Activated CD8-positive, alpha-beta T cell treated with anti-CD3 and anti-CD28 coated beads for 36 hours (primary cell): Measurements from ENCODE around the gene ANGEL2. TPM values are rescaled to one million over a fixed set of nuclear protein-coding genes. Genes with fewer than 3 reads are reported as not detected.

Source experiments
- ATAC-seq: fragments of 200-7000 bp; cut with Tn5 transposase; one replicate; pipeline ENCODE4 v1.10.0; 2021; ENCODE audit warnings: mild to moderate bottlenecking, moderate library complexity
- CTCF ChIA-PET: fragments of 350-600 bp; sonication (Branson Sonifier 250); formaldehyde crosslinking; loops from one replicate; lab custom pipeline; 2021; ENCODE audit warnings: antibody characterized with exemption; lab: Charles Lee
- POLR2A ChIA-PET: fragments of 350-600 bp; sonication (Branson Sonifier 250); formaldehyde crosslinking; loops from one replicate; lab custom pipeline; 2021; ENCODE audit warnings: antibody characterized with exemption; lab: Charles Lee
- DNase-seq: peaks from one replicate; pipeline ENCODE4 v3.0.0-alpha.2; 2020
- H3K27ac Mint-ChIP-seq: one replicate; pipeline ENCODE4 v1.8.0; 2021; ENCODE audit warnings: mild to moderate bottlenecking, mixed read lengths
- H3K27me3 Mint-ChIP-seq: one replicate; pipeline ENCODE4 v1.8.0; 2021; ENCODE audit warnings: mixed read lengths
- H3K36me3 Mint-ChIP-seq: one replicate; pipeline ENCODE4 v1.8.0; 2021; ENCODE audit warnings: low read depth, mixed read lengths
- H3K4me1 Mint-ChIP-seq: one replicate; pipeline ENCODE4 v1.8.0; 2021; ENCODE audit warnings: low read depth, mixed read lengths
- H3K4me3 Mint-ChIP-seq: one replicate; pipeline ENCODE4 v1.8.0; 2021; ENCODE audit warnings: mild to moderate bottlenecking, moderate library complexity, mixed read lengths
- H3K9me3 Mint-ChIP-seq: one replicate; pipeline ENCODE4 v1.8.0; 2021; ENCODE audit warnings: mixed read lengths
- CTCF ChIP-seq: fragments of 200-600 bp; IDR thresholded peaks from one replicate; pipeline ENCODE4 v1.8.0; 2022; ENCODE audit warnings: antibody characterized with exemption, mild to moderate bottlenecking
- intact Hi-C: fragments of 100-400 bp; cut with micrococcal nuclease; formaldehyde crosslinking; loops from one replicate; pipeline ENCODE4 v1.10.0; 2022
- total RNA-seq, 2 experiments: library from RNA; stranded (reverse); gene quantifications; one replicate each; pipeline ENCODE4 v1.2.3, GENCODE V29; 2021

Gene ANGEL2
- total RNA-seq, 2 experiments from 2014 or later = 41.1 to 44.2 TPM

DNA sequence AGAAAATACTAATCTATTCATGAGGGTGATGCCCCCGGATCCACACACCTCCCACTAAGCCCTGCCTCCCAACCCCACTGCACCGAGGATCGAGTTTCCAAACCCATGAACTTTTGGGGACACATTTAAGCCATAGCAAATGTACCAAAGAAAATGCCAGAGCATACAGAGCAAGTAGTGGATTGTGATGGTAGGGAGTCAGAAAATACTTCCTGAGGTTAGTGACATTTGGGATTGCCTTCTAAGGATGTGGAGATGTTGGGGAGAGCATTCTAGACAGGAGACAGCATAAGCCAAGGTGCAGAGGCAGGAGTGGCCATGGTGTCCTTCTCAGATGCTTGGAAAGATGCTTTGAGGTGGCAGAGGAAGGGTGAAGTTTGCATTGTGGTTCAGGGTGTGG is 32.2 kb downstream of the ANGEL2 start:
- intact Hi-C loops = no loop called here
- Mint-ChIP-seq H3K4me3 (no peak overlapping the region), H3K36me3 (no peaks in the 10 kb centered on the region), H3K27me3 (no peaks in the 10 kb centered on the region), H3K27ac (no peak overlapping the region), H3K4me1 (peaks cover 13% of the 10 kb centered on the region), H3K9me3 (no peaks in the 10 kb centered on the region)
- ChIA-PET POLR2A (no interaction called here), CTCF (interaction anchor here (1.0 to 1.2 kb wide), 2 partner anchors 14 to 16 kb away, joined by 3 read pairs; no protein-coding TSS in a partner anchor)
- ATAC-seq (no peak), DNase-seq (no peak)
- no peak for TF ChIP-seq CTCF

DNA sequence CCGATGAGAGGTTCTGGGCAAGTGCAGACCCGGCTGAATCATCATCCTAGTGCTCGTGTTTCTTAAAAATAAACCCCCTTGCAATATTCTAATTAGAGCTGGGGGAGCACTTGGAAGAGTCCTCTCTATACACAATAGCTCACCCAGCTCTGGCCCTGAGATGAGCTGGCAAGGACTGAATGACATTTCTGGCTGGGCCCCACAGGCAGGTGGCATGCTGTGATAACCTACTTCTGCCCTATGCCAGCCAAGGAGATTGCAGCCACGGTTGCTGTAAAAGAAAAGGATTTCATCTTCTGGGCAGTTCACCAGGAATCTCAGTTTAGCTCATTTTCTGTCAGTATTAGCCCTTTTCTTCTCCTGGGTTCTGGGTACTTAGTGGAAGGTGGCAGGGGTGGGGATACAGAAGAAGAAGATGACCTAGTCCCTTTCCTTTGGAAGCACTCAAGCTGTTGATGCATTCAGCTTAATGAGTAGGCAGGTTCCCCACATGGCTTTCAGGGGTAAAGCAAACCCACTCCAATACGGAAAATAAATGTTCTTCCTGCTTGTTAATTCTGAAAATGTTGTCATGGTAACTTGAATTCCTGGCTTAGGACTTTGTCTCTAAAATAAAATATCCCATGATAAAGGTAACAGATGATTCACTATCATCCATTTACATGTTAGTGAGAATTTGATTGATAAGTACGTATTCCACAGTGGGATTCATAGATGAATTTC is 33.1 kb downstream of the ANGEL2 start:
- no peak overlapping the region for H3K4me3 Mint-ChIP-seq
- H3K9me3 Mint-ChIP-seq = no peaks in the 10 kb centered on the region
- H3K27me3 Mint-ChIP-seq = no peaks in the 10 kb centered on the region
- no peaks in the 10 kb centered on the region for H3K36me3 Mint-ChIP-seq
- POLR2A ChIA-PET = no interaction called here
- no peak overlapping the region for H3K27ac Mint-ChIP-seq
- no peak for ATAC-seq
- CTCF ChIA-PET = interaction anchor here (0.8 to 1.2 kb wide), 2 partner anchors 13 to 526 kb away, joined by 3 to 7 read pairs; no protein-coding TSS in a partner anchor
- no peak for TF ChIP-seq CTCF
- H3K4me1 Mint-ChIP-seq = peaks cover 13% of the 10 kb centered on the region
- intact Hi-C loops = no loop called here
- no peak for DNase-seq

DNA sequence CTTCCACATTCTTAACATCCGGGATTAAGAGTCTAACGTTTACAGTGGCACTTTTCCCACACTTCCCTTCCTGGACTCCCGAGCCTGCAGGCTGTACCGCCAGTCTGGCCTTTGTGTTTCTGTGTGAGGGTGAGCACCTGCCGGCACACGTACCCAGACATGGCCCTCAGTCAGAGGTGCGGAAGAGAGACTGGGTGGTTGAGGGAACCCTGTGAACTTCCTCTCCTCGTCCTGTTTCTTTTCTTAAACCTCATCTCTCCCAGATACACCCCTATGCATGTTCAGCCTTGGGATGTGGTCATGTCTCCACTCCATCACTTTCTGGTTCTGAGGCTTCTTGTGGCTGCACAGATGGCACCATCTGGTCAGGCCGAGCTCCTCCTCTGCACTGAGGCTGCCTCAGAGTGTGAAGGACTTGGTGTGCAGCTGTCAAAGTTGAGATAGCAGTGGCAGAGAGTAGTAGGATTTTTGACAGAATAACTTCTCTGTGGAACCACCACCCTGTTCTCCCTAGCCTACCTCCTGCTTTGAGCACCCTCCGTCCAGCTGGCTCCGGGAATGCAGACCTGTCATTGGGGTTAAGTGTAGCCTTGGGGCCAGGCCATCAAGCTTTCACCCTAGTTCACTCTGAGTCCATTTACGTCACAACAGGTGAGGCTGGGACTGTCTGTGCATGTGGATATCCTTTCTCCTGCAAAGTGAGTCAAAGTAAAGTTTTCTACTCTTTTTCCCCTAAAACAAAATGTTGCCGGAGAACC is 33.9 kb downstream of the ANGEL2 start:
- Mint-ChIP-seq H3K27ac (no peak overlapping the region), H3K27me3 (no peaks in the 10 kb centered on the region), H3K4me3 (no peak overlapping the region), H3K4me1 (peaks cover 13% of the 10 kb centered on the region), H3K36me3 (no peaks in the 10 kb centered on the region), H3K9me3 (no peaks in the 10 kb centered on the region)
- ChIA-PET POLR2A (no interaction called here), CTCF (interaction anchor here (0.8 to 1.2 kb wide), 3 partner anchors 14 to 526 kb away, joined by 3 to 7 read pairs (median 3); no protein-coding TSS in a partner anchor)
- DNase-seq (no peak), ATAC-seq (peak; percentile 22)
- intact Hi-C loops = no loop called here
- no peak for TF ChIP-seq CTCF

GRCh38 chr1:212981025-212981495 is 34.6 kb downstream of the ANGEL2 start:
- DNase-seq (no peak), ATAC-seq (no peak)
- Mint-ChIP-seq H3K27me3 (no peaks in the 10 kb centered on the region), H3K27ac (no peak overlapping the region), H3K4me3 (no peak overlapping the region), H3K9me3 (no peaks in the 10 kb centered on the region), H3K4me1 (peaks cover 13% of the 10 kb centered on the region), H3K36me3 (no peaks in the 10 kb centered on the region)
- ChIA-PET POLR2A (no interaction called here), CTCF (interaction anchor here (0.8 to 1.8 kb wide), 2 partner anchors 13 to 14 kb away, joined by 3 to 6 read pairs; no protein-coding TSS in a partner anchor)
- intact Hi-C loops = no loop called here
- TF ChIP-seq CTCF = no peak
